SK-N-SH (cell line): ENCODE results near the gene IL18R1. TPM values are rescaled to one million over a fixed set of nuclear protein-coding genes. Genes with fewer than 3 reads are reported as not detected.

Experiments used
- CTCF ChIA-PET: fragments of 300-600, 350-600 bp; formaldehyde crosslinking; extraction: SDS; loops from one replicate; lab custom pipeline; 2021; lab: Yijun Ruan, JAX
- POLR2A ChIA-PET: fragments of 350-600 bp; sonication (Branson Sonifier 250); formaldehyde crosslinking; extraction: SDS; loops from one replicate; lab custom pipeline; 2020; ENCODE audit warnings: antibody characterized with exemption, inconsistent platforms; lab: Yijun Ruan, JAX
- DNase-seq: peaks from one replicate; pipeline ENCODE4 v3.0.0; 2012
- H2AFZ ChIP-seq: fragments of 200-600 bp; sonication (generic); 2 replicates; pipeline ENCODE4 v1.8.1; 2016; ENCODE audit warnings: antibody characterized with exemption, mild to moderate bottlenecking, low read depth
- H3F3A ChIP-seq: fragments of 200-600 bp; sonication (generic); replicated peaks from 2 replicates; pipeline ENCODE3; 2016; ENCODE audit warnings: antibody characterized with exemption, mild to moderate bottlenecking; ENCODE audit not compliant: insufficient read depth
- H3K27ac ChIP-seq, 2 experiments: fragments of 200-500 bp in 1 of 2; fragments of 200-600 bp in 1 of 2; sonication (Bioruptor generic) in 1 of 2; sonication (generic), shearing (Covaris generic) in 1 of 2; 2 replicates each; pipeline versions ENCODE4 v1.5.1 to v1.6.1; 2014 to 2016; ENCODE audit warnings: low read depth in 2 of 2, inconsistent platforms in 1 of 2, low read length in 1 of 2, mild to moderate bottlenecking in 1 of 2, mixed read lengths in 1 of 2
- H3K27me3 ChIP-seq: fragments of 200-600 bp; sonication (generic), shearing (Covaris generic); 2 replicates; pipeline ENCODE4 v1.6.1; 2016; ENCODE audit warnings: mixed run types; ENCODE audit not compliant: insufficient read depth
- H3K36me3 ChIP-seq, 2 experiments: fragments of 200-500 bp in 1 of 2; fragments of 200-600 bp in 1 of 2; sonication (Bioruptor generic) in 1 of 2; sonication (generic) in 1 of 2; replicated peaks in 1 of 2; 2 replicates each; pipeline versions ENCODE3 to v1.5.1; 2014 to 2016; ENCODE audit warnings: low read length in 1 of 2, mild to moderate bottlenecking in 1 of 2; ENCODE audit not compliant: insufficient read depth in 2 of 2, control insufficient read depth in 1 of 2
- H3K4me1 ChIP-seq, 2 experiments: fragments of 200-500 bp in 1 of 2; fragments of 200-600 bp in 1 of 2; sonication (Bioruptor generic) in 1 of 2; sonication (generic), shearing (Covaris generic) in 1 of 2; 2 replicates each; pipeline versions ENCODE4 v1.5.1 to v1.6.1; 2014 to 2016; ENCODE audit warnings: low read depth in 1 of 2, low read length in 1 of 2, mixed run types in 1 of 2; ENCODE audit not compliant: insufficient read depth in 2 of 2, control insufficient read depth in 1 of 2
- H3K4me2 ChIP-seq: fragments of 200-600 bp; sonication (generic), shearing (Covaris generic); 2 replicates; pipeline ENCODE4 v1.6.1; 2017; ENCODE audit warnings: mixed run types
- H3K4me3 ChIP-seq, 2 experiments: fragments of 200-500 bp in 1 of 2; fragments of 200-600 bp in 1 of 2; sonication (Bioruptor generic) in 1 of 2; sonication (generic), shearing (Covaris generic) in 1 of 2; 2 replicates each; pipeline versions ENCODE4 v1.5.1 to v1.8.1; 2014 to 2016; ENCODE audit warnings: low read depth in 2 of 2, inconsistent platforms in 1 of 2, low read length in 1 of 2, mild to moderate bottlenecking in 1 of 2, mixed read lengths in 1 of 2, moderate library complexity in 1 of 2
- H3K79me2 ChIP-seq: fragments of 200-600 bp; sonication (generic); 2 replicates; pipeline ENCODE4 v1.8.1; 2017; ENCODE audit warnings: mild to moderate bottlenecking; ENCODE audit not compliant: insufficient read depth
- H3K9ac ChIP-seq: fragments of 200-600 bp; sonication (generic); 2 replicates; pipeline ENCODE4 v1.6.1; 2017; ENCODE audit warnings: mixed run types
- H3K9me2 ChIP-seq: fragments of 200-600 bp; sonication (generic); 2 replicates; pipeline ENCODE4 v1.6.1; 2017; ENCODE audit warnings: mixed run types
- H3K9me3 ChIP-seq: fragments of 200-600 bp; sonication (generic); 2 replicates; pipeline ENCODE4 v1.6.1; 2017; ENCODE audit warnings: mixed run types, mild to moderate bottlenecking, moderate library complexity
- H4K20me1 ChIP-seq: fragments of 200-600 bp; sonication (generic); 2 replicates; pipeline ENCODE4 v1.6.1; 2017; ENCODE audit warnings: mild to moderate bottlenecking, mixed run types; ENCODE audit not compliant: insufficient read depth
- CHD2 ChIP-seq: fragments of 150-350 bp; IDR thresholded peaks from 2 replicates; pipeline ENCODE4 v1.6.1; 2018; ENCODE audit warnings: low read length; ENCODE audit not compliant: partially characterized antibody
- EZH2phosphoT487 ChIP-seq: fragments of 200-600 bp; sonication (generic); IDR thresholded peaks from 2 replicates; pipeline ENCODE4 v1.6.1; 2017; ENCODE audit warnings: low read depth, mixed run types, mild to moderate bottlenecking, antibody characterized with exemption, moderate library complexity, borderline replicate concordance
- FOXJ3 ChIP-seq: sonication (generic); formaldehyde crosslinking; IDR thresholded peaks from 2 replicates; pipeline ENCODE4 v1.5.1; 2020; ENCODE audit warnings: mild to moderate bottlenecking, missing genetic modification reagents
- FOXM1 ChIP-seq: IDR thresholded peaks from 2 replicates; pipeline ENCODE4 v1.4.0; 2012; ENCODE audit warnings: low read depth, mild to moderate bottlenecking
- MAX ChIP-seq: IDR thresholded peaks from 2 replicates; pipeline ENCODE4 v1.4.0; 2012; ENCODE audit warnings: low read depth
- MEF2A ChIP-seq: IDR thresholded peaks from 2 replicates; pipeline ENCODE4 v1.4.0; 2012; ENCODE audit warnings: low read depth, borderline replicate concordance
- MXI1 ChIP-seq: IDR thresholded peaks from 2 replicates; pipeline ENCODE4 v1.6.1; 2012; ENCODE audit warnings: mild to moderate bottlenecking, low read depth, low read length, improper control_type of control experiment
- NFIC ChIP-seq: IDR thresholded peaks from 2 replicates; pipeline ENCODE4 v1.4.0; 2012; ENCODE audit warnings: borderline replicate concordance
- NRF1 ChIP-seq: IDR thresholded peaks from 2 replicates; pipeline ENCODE4 v1.6.1; 2012; ENCODE audit warnings: low read depth, mild to moderate bottlenecking, low read length
- RAD21 ChIP-seq: IDR thresholded peaks from 2 replicates; pipeline ENCODE4 v1.6.1; 2012; ENCODE audit warnings: mild to moderate bottlenecking, low read length
- RXRA ChIP-seq: IDR thresholded peaks from 2 replicates; pipeline ENCODE4 v1.4.0; 2012; ENCODE audit warnings: low read depth, mild to moderate bottlenecking, borderline replicate concordance
- SIN3A ChIP-seq: IDR thresholded peaks from 2 replicates; pipeline ENCODE4 v1.6.1; 2012; ENCODE audit warnings: low read depth, mild to moderate bottlenecking, low read length, moderate library complexity, borderline replicate concordance
- SMC3 ChIP-seq: IDR thresholded peaks from 2 replicates; pipeline ENCODE4 v1.6.1; 2012; ENCODE audit warnings: low read depth, low read length, improper control_type of control experiment
- TCF12 ChIP-seq: IDR thresholded peaks from 2 replicates; pipeline ENCODE4 v1.4.0; 2012
- TEAD4 ChIP-seq: IDR thresholded peaks from 2 replicates; pipeline ENCODE4 v1.4.0; 2012; ENCODE audit warnings: mild to moderate bottlenecking, borderline replicate concordance; ENCODE audit not compliant: insufficient read depth
- USF1 ChIP-seq: IDR thresholded peaks from 2 replicates; pipeline ENCODE4 v1.4.0; 2012; ENCODE audit warnings: low read depth, borderline replicate concordance
- YY1 ChIP-seq: IDR thresholded peaks from 2 replicates; pipeline ENCODE4 v1.4.0; 2012; ENCODE audit warnings: low read depth, mild to moderate bottlenecking
- WGBS: methylation state at CpG from one replicate; pipeline ENCODE4 v1.1.6; 2017; ENCODE audit warnings: low lambda C conversion rate; 5-methylcytosine and 5-hydroxymethylcytosine counted together
- polyA plus RNA-seq, 3 experiments: library from polyadenylated mRNA; depleted of rRNA; stranded (reverse); fragments of >200 nt; gene quantifications; 2 replicates each; pipeline ENCODE4 v1.2.3, GENCODE V29; 2012
- TF ChIP-seq, protein P1 (sequence below): fragments of 150-350 bp; IDR thresholded peaks from 2 replicates; pipeline ENCODE4 v1.6.1; 2017; ENCODE audit warnings: antibody characterized with exemption, low read length, low read depth, borderline replicate concordance
- TF ChIP-seq, protein P2 (sequence below): fragments of 150-350 bp; IDR thresholded peaks from 2 replicates; pipeline ENCODE4 v1.6.1; 2016; ENCODE audit warnings: mild to moderate bottlenecking, low read depth, low read length

Gene IL18R1
- polyA plus RNA-seq, 1 of the 3 experiments (the other 2 are of a cell fraction): not detected

- no peak overlapping the region for H3K27ac ChIP-seq
- TF ChIP-seq MXI1: no peak
- TF ChIP-seq, protein P1, sequence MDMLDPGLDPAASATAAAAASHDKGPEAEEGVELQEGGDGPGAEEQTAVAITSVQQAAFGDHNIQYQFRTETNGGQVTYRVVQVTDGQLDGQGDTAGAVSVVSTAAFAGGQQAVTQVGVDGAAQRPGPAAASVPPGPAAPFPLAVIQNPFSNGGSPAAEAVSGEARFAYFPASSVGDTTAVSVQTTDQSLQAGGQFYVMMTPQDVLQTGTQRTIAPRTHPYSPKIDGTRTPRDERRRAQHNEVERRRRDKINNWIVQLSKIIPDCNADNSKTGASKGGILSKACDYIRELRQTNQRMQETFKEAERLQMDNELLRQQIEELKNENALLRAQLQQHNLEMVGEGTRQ: no peak
- no peak for TF ChIP-seq NRF1
- TF ChIP-seq CHD2: no peak
- no peak for TF ChIP-seq MAX
- no peak for TF ChIP-seq MEF2A
- TF ChIP-seq SMC3: no peak
- TF ChIP-seq, protein P2, sequence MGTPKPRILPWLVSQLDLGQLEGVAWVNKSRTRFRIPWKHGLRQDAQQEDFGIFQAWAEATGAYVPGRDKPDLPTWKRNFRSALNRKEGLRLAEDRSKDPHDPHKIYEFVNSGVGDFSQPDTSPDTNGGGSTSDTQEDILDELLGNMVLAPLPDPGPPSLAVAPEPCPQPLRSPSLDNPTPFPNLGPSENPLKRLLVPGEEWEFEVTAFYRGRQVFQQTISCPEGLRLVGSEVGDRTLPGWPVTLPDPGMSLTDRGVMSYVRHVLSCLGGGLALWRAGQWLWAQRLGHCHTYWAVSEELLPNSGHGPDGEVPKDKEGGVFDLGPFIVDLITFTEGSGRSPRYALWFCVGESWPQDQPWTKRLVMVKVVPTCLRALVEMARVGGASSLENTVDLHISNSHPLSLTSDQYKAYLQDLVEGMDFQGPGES: no peak
- no peak for TF ChIP-seq TEAD4
- no peak for TF ChIP-seq USF1
- TF ChIP-seq RXRA: no peak
- no peak for TF ChIP-seq FOXM1
- TF ChIP-seq SIN3A: no peak
- no peak for TF ChIP-seq EZH2phosphoT487
- no peak for TF ChIP-seq TCF12
- no peak for TF ChIP-seq YY1
- no peak for TF ChIP-seq NFIC
- TF ChIP-seq RAD21: no peak
- no peak for TF ChIP-seq FOXJ3 (CRISPR knock-in tag)
- POLR2A ChIA-PET: no interaction called here
- H3K9me2 ChIP-seq: no peaks in the 10 kb centered on the region
- H3K9me3 ChIP-seq: no peaks in the 10 kb centered on the region
- H3F3A ChIP-seq: no peaks in the 10 kb centered on the region
- no peak overlapping the region for H3K4me3 ChIP-seq
- DNase-seq: no peak
- no peak overlapping the region for H2AFZ ChIP-seq
- WGBS: 0% methylated on average over 1 of the region's 1 CpG
- CTCF ChIA-PET: no interaction called here
- no peaks in the 10 kb centered on the region for H4K20me1 ChIP-seq
- no peak overlapping the region for H3K9ac ChIP-seq
- H3K27me3 ChIP-seq: no peaks in the 10 kb centered on the region
- no peak overlapping the region for H3K4me2 ChIP-seq
- H3K4me1 ChIP-seq: no peaks in the 10 kb centered on the region
- no peaks in the 10 kb centered on the region for H3K36me3 ChIP-seq
- H3K79me2 ChIP-seq: no peaks in the 10 kb centered on the region
These were observed 29.9 kb downstream of the IL18R1 start for GRCh38 chr2:102385522-102385921.
